Vagina (tissue), 2 donors: Measurements from ENCODE around the gene CCNY.

Experiments used
- CTCF ChIP-seq, 3 experiments: fragments of 450-650 bp in 2 of 3; fragments of 200-600 bp in 1 of 3; sonication (generic) in 1 of 3; IDR thresholded peaks; one replicate each; pipeline ENCODE4 v1.5.1; 2017 to 2019; ENCODE audit warnings: antibody characterized with exemption in 3 of 3, mild to moderate bottlenecking in 2 of 3, moderate library complexity in 2 of 3
- POLR2A ChIP-seq, 2 donors: fragments of 450-650 bp; IDR thresholded peaks; one replicate each; pipeline ENCODE4 v1.6.1; 2017; ENCODE audit warnings: antibody characterized with exemption in 2 of 2, mild to moderate bottlenecking in 2 of 2, moderate library complexity in 2 of 2
- POLR2AphosphoS5 ChIP-seq, 2 donors: sonication (generic); formaldehyde crosslinking; IDR thresholded peaks; one replicate each; pipeline ENCODE4 v1.9.0; 2017; ENCODE audit warnings: antibody characterized with exemption in 2 of 2, mild to moderate bottlenecking in 2 of 2, low read depth in 1 of 2; ENCODE audit not compliant: insufficient read depth in 1 of 2

GRCh38 chr10:35488228-35488627, 151.9 kb downstream of the CCNY start:
- no peak for TF ChIP-seq POLR2AphosphoS5 (IDR thresholded peaks at IDR 0.05; ENCODE audit: insufficient read depth in 1 of 2, low read depth in 1 of 2)
- TF ChIP-seq CTCF (IDR thresholded peaks at IDR 0.05), result no peak
- no peak for TF ChIP-seq POLR2A (IDR thresholded peaks at IDR 0.05)
